GM18951 (cell line): ENCODE measurements around the gene VPS13D.
"Not testable (repeated sequence)": the region's sequence is repeated elsewhere in the genome, so short reads cannot be mapped to it uniquely, and the experiment has no call there.

ENCODE experiments used
- POLR2A ChIP-seq: IDR thresholded peaks from 4 replicates; pipeline ENCODE4 v1.6.1; 2011; ENCODE audit warnings: mild to moderate bottlenecking; ENCODE audit not compliant: insufficient read length, insufficient read depth; ENCODE audit errors: extremely low read depth
- in situ Hi-C: fragments of 300-500 bp; cut with MboI; formaldehyde crosslinking; loops from one replicate; pipeline ENCODE4 v1.12.0; 2022; ENCODE audit warnings: low sequenced_read_pairs, mixed read lengths, inconsistent platforms; ENCODE audit not compliant: unreplicated experiment

VPS13D gene

DNA sequence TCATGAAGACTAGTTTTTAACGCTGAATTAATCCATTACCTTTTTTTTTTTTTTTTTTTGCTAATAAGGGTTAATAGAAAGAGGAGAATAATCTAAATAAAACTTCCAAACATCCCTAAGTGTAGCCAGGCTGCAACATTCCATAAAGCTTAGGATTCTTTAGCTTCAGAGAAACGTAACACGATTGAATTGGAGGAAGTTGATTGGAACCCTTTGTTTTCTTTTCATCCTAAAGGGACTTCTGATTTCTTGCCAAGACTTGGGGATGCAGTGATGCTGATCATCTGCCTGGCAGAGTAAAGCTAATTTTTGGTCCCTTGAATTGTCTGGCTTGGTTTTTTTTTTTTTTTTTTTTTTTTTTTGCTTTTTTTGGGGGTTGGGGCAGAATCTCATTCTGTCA is 142.9 kb downstream of the VPS13D start:
- TF ChIP-seq POLR2A, result no peak
- in situ Hi-C loops, result no loop called here

DNA sequence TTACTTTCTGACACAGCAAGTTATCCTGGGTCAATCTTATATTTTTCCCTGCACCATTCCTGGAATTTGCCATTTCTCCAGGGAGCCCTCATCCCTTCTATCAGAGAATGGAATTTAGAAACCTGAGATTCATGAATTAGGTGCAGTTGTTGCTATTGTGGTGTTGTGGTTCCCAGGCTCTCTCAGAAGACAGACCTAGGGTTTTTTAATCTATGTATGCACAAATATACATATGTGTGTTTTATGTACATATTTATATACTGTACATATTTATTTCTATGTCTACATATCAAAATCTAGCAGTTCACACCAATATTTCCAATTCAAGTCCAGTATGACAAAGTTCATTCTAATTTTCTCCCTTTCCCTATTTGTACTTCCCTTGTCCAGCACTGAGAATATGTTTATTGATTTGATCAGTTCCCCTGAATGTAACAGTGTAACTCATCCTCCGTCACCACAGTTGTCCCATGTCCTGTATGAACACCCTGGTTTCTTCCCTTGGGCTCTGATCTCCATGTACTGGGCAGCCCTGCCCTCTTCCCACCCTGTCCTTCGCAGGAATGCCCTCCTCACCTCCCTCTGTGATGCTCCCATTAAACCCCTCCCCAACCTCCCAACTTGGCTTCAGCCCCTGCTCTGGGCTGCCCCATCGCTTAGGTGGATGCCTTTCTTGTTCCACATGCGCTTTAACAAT is 145.5 kb downstream of the VPS13D start:
- in situ Hi-C loops, result no loop called here
- TF ChIP-seq POLR2A, result no peak

DNA sequence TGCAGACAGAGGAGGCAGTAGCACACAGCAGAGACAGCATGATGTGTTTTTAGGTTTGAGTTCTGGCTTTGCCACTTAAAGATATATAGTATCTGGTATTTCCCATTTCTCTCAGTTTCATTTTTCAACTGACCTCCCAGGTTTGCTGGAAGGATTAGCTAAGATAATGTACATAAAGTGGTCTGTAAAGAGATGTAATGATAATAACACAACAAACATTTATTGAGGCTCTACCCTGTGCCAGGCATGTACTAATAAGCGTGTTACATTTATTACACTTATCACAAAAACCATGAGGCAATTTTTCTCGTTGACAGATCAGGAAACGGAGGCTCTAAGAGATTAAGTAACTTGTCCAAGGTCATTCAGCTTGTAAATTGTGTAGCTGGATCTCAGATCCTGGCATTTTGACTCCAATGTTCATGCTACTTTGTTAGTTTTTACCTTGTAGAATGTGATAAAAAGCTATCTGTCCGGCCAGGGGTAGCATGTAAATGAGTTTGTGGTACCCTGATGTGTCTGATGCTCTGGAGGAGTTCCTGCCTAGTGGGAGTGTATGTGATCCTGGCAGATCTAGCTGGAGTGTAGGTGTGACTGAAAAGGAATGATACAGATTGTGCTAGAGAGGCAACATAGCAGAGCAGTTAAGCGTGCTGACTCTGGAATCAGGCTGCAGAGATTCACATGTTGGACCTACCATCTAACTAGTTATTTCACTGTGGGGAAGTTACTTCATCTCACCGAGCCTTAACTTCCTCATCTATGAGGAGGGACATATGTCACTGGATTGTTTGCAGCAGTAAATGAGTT is 146.6 kb downstream of the VPS13D start:
- no peak for TF ChIP-seq POLR2A
- in situ Hi-C loops, result no loop called here

DNA sequence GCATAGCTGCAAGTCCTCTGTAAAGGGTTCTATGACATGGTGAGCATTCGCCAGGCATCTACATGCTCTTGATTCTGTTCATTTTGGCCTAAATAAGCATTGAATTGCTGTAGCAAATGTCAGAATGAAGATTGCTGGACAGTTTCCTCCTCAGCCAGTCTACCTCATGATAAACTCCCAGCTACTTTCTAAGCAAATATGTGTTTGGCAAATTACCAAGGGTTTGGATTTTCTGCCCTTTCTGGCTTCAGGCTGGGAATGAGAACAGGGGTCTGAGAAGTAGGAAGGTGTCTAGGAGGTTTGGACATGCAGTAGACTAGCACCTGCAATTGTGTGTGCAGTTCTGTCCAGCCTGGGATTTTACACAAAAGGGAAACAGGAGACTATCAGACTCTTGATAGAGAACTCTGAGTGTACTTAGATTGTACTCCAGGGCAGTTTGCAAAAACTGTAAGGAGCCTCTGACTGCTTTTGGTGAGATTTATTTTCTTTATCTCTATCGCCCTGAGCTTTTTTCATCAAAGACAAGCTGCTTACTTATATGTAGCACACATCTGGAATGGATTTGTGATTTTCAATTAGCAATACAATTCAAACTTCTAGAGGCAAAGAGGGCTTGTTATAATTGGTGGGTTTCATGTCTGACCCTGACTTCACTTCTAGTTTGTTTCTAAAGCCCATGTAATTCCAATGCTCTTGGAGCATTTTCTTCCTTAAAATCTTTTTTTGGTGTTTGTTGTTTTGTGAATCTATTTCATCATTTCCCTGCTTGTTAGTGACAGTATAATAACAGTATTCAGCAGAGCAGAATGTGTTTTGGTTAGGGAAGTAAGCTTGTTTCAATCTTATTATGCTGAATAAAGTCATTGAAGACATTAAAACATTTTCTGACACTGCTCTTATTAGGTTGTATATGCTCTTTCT is 150.8 kb downstream of the VPS13D start:
- in situ Hi-C loops, result no loop called here

DNA sequence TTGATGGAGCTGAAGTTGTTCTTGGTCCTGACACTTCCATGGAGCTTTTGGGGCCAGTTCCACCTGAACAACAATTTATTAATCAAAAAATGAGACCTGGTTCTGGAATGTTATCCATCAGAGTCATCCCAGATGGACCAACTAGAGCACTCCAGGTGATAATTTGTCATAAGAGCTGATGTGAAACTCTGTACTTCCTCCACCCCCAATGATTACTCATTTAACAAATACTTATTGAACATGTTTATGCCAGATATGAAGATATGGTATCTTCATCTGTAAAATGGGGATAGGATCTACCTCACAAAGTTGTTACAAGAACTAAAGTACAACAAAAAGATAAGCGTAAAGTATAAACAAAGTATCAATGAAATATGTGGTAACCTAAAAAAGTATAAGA is 153.2 kb downstream of the VPS13D start:
- TF ChIP-seq POLR2A, result no peak
- in situ Hi-C loops, result no loop called here

More for the DNA sequence above, 150.8 kb downstream of the VPS13D start:
- no peak for TF ChIP-seq POLR2A

DNA sequence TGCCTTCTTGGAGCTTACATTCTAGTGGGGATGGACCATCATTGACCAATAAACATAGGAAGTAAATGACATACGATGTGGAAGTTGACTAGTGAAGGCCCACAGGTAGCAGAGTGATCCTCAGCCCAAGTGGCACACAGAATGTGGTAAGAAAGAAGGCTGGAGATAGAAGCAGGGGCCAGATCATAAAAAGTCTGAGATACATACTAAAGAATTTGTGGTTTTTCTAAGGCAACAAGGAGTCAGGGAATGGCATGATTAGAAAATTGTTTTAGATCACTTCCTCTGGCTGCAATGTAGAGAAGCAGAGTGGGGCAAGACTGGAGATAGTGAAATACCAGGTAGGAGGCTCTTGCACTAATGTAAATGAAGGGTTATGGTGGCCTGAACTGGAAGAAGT is 154.0 kb downstream of the VPS13D start:
- in situ Hi-C loops, result no loop called here
- TF ChIP-seq POLR2A, result no peak

DNA sequence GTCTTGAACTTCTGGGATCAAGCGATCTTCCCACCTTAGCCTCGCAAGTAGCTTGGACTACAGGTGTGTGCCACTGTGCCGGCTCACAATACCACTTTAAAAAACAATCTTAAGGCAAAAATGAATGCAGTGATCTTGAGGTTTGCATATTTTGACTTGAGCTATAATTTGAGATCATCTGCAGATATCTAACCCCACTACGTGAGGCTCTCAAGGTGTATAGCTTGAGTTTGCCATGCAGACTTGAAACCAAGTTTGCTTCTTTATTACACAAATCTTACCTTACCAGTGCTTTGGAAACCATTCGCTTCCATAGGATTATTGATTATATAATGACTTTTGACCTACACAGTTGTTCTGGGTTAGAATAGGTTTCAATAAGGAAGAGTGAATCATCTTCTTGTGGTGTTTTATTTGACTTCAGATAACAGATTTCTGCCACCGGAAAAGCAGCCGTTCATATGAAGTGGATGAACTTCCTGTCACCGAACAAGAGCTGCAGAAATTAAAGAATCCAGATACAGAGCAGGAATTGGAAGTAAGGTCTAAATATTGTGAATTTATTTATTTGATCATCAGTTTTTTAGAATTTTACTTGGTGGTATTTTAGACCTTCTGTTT is 155.1 kb downstream of the VPS13D start:
- no peak for TF ChIP-seq POLR2A
- in situ Hi-C loops, result no loop called here

DNA sequence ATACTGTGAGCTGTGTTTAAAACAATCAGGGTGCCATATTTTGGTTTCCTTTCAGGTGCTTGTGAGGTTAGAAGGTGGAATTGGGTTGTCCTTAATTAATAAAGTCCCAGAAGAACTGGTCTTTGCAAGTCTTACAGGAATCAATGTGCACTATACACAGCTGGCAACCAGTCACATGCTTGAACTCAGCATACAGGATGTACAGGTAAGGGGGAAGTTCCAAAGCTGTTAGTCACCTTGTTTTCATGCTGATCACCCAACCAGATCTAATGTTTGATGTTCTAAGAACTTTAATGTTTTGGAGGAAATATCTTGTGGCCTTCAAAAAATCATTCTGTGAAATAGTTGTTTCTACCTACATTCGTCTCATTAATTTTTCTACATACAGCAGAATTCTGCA is 156.3 kb downstream of the VPS13D start:
- in situ Hi-C loops, result no loop called here

DNA sequence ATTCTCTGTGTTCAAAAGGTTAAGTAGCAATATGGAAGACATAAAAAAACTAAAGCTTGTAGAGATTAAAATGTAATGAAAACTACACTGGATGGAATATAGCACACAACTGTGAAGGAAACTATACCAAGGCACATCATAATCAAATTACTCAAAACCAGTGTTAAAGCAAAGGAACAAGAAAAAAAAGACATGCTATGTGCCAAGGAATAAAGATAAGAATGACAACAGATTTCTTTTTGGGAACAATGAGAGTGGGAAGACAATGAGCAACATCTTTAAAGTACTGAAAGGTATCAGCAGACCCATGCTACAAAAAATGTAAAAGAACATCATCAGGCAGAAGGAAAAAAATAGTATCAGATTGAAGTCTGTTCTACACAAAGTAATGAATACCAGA is 157.8 kb downstream of the VPS13D start:
- in situ Hi-C loops, result no loop called here
- TF ChIP-seq POLR2A, result no peak

More for the DNA sequence above, 156.3 kb downstream of the VPS13D start:
- TF ChIP-seq POLR2A, result no peak

DNA sequence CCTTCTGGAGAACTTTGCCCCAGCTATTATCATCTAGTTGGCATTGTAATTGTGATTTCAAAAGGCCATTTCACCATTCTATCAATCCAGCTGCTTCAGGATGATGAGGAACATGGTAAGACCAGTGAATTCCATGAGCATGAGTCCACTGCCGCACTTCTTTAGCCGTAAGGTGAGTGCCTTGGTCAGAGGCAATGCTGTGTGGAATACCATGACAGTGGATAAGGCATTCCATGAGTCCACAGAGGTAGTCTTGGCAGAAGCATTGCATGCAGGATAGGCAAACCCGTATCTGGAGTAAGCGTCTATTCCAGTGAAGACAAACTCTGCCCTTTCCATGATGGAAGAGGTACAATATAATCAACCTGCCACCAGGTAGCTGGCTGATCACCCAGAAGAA is 160.5 kb downstream of the VPS13D start:
- in situ Hi-C loops, result not testable (repeated sequence)

DNA sequence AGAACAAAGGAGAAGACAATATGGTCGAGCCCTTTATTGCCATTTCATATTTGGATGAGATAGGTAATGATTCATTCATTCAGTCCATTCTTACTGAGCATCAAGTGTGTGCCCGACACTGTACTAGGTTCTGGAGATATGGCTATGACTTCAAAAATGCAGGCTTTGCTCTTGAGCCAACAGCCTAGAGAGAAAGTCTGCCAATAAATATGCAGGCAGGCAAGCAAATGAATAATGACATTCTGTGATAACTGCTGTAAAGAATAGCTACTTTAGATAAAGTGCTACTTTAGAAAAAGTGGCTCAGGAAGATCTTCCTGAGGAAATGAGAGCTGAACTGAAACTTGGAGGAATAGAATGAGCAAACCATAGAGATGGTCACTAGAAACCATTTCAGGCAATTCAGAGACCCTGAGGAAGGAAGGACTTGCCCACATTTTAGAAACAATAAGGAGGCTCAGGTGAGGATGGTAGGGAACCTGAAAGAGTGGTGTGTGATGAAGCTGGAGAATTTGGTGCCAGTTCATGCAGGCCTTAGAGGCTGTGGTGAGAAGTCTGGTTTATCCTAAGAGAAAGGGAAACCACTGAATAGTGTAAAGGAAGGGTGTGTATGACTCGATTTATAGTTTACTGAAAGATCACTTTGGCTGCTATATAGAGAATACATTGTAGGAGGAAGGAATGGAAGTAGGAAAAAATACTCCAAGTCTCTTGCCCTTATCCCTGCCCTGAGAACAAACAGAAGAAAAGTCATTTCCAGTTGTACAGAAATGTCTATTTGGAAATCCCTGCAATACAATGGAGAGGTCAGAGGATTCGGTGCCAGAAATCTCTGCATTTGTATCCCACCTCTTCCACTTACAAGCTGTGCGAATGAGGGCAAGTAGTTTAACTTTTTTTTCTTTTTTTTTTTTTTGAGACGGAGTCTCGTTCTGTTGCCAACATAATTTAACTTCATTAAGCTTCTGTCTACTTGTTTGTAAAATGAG is 167.9 kb downstream of the VPS13D start:
- no peak for TF ChIP-seq POLR2A
- in situ Hi-C loops, result no loop called here

DNA sequence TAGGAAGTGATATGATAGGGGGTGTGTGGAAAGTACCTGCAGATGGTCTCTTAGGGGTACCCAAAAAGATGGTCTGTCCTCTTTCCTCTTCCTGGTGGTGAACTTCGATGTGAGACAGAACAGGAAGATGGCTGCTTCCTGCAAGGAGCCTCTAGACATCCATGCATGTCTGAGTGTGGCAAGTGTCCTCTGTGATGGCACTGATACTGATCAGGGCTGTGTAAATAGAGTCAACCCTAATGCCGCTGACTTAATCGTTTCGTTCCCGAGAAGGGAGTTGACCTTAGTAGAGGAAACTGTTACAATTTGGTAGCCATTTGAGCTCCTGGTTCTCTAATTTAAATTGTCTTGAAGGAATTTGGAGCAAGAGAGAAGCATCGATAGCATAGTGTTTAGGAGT is 168.6 kb downstream of the VPS13D start:
- TF ChIP-seq POLR2A, result no peak
- in situ Hi-C loops, result no loop called here
